BJ (cell line): ENCODE measurements around the gene ERP44. TPM values are rescaled to one million over a fixed set of nuclear protein-coding genes. Genes with fewer than 3 reads are reported as not detected.
"Not testable (repeated sequence)": the region's sequence is repeated elsewhere in the genome, so short reads cannot be mapped to it uniquely, and the experiment has no call there.

ENCODE experiments used
- CTCF ChIA-PET: fragments of 350-600 bp; formaldehyde crosslinking; extraction: SDS; loops from one replicate; lab custom pipeline; 2021; ENCODE audit warnings: antibody characterized with exemption, inconsistent platforms; lab: Yijun Ruan, JAX
- POLR2A ChIA-PET: fragments of 300-600 bp; sonication (Branson Sonifier 250); formaldehyde crosslinking; extraction: SDS; loops from one replicate; lab custom pipeline; 2021; ENCODE audit warnings: antibody characterized with exemption; lab: Charles Lee
- DNase-seq: peaks from one replicate; pipeline ENCODE4 v3.0.0-alpha.2; 2011; ENCODE audit warnings: low read depth
- H3K27me3 ChIP-seq: 2 replicates; pipeline ENCODE4 v1.6.0; 2011; ENCODE audit warnings: low read length; ENCODE audit not compliant: control insufficient read depth, insufficient read depth
- H3K36me3 ChIP-seq: 2 replicates; pipeline ENCODE4 v1.5.1; 2011; ENCODE audit warnings: low read length; ENCODE audit not compliant: control insufficient read depth, insufficient read depth
- H3K4me3 ChIP-seq: 2 replicates; pipeline ENCODE4 v1.5.1; 2011; ENCODE audit warnings: low read depth, mild to moderate bottlenecking, control low read depth, low read length
- CTCF ChIP-seq: IDR thresholded peaks from 2 replicates; pipeline ENCODE4 v1.5.1; 2011; ENCODE audit warnings: low read depth, mild to moderate bottlenecking, control low read depth, inconsistent platforms, low read length, moderate library complexity; ENCODE audit not compliant: insufficient read depth
- polyA plus RNA-seq: library from polyadenylated mRNA; depleted of rRNA; stranded (reverse); fragments of >200 nt; gene quantifications from 2 replicates; pipeline ENCODE4 v1.2.3, GENCODE V29; 2011

The ERP44 gene
- polyA plus RNA-seq, 1 experiment = 9.8 TPM

DNA sequence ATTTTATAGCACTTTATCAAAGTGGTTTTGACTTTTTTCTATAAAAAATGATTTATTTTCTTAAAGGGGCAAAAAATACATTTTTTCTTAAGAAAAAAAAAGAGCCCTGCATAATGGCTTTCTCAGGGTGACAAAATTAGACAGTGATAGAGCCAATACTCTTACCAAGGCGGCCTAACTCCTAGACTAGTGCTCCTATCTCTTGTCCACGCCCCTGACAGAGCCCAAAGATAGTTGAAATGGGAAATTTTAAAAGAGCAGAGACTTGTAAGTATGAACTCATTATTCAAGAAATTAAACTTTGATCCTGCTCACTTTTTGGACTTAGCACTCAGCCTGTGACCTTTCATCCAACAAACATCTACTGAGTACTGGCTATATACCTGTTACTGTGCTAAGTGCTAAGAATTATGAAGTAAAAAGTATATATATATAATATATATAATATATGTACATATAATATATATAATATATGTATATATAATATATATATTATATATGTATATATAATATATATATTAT is 1.4 kb upstream of the ERP44 start:
- DNase-seq = no peak
- ChIA-PET CTCF (no interaction called here), POLR2A (no interaction called here)
- H3K27me3 ChIP-seq = no peaks in the 10 kb centered on the region
- TF ChIP-seq CTCF = no peak
- peak overlapping the region; percentile 59; the same call in 1 of the 2 replicates for H3K4me3 ChIP-seq
- peaks cover 2% of the 10 kb centered on the region for H3K36me3 ChIP-seq

DNA sequence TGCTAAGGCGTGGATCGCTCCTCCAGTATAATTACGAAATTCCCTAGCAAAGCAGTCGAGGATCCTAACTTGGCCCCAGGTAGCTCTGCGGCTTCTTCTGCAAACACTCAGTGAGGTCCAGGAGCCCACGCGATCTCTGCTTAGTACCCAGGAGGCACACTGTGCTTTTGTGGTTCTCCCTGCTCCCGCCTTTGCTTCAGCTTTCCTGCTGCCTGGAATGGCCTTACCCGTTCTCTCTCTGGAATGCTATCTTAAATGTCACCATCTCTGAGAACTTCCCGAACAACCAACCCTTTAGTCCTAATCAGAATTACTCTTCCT is 882 bp upstream of the ERP44 start:
- peak overlapping the region; percentile 59 for H3K4me3 ChIP-seq
- TF ChIP-seq CTCF = no peak
- ChIA-PET POLR2A (no interaction called here), CTCF (no interaction called here)
- peaks cover 2% of the 10 kb centered on the region for H3K36me3 ChIP-seq
- DNase-seq = no peak
- H3K27me3 ChIP-seq = no peaks in the 10 kb centered on the region

DNA sequence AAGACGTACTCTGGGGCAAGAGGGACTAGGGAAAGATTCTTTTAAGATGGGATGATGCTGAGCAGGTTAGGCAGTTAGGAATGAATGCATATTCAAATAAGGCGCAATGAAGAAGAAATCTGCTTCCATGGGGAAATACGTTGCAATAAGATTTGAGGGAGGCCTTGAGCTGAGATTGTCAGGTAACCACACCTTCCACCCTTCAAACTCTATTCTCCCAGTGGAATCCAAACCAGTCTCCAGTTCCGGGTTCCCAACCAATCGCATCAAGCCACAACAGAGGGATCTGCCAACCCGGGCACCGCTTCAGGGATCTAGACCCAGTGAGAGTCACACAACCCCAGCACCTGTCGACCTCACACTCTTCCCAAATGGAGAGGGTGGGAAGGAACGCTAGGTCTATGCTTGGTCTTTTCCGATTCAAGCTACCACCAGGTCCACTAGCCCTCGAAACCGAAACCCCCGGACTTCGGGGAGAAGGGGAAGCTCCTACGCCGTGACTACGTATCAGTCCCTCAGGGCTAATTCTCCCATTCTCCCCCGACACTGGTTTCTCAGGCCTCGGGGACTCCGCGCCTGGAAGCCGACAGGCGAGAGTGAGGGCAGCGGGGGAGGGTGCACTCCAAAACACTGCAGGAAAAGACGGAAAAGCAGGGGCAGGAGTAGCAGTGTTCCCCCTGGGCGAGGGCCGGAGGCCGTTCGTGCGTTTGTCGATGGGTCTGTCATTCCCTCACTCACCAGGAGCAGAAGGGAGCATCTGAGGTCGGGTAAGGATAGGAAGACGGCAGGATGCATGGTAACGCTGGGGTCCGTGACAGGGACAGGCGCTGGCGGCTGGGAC is 534 bp downstream of the ERP44 start:
- POLR2A ChIA-PET = no interaction called here
- no peaks in the 10 kb centered on the region for H3K27me3 ChIP-seq
- H3K4me3 ChIP-seq = peak overlapping the region; percentile 76
- CTCF ChIA-PET = no interaction called here
- peaks cover 2% of the 10 kb centered on the region; the same call in 1 of the 2 replicates for H3K36me3 ChIP-seq
- no peak for TF ChIP-seq CTCF
- no peak for DNase-seq

- no peak overlapping the region for H3K4me3 ChIP-seq
- CTCF ChIA-PET = interaction anchor here (0.7 kb wide), 1 partner anchor 472 kb away, joined by 3 read pairs; no protein-coding TSS in a partner anchor
Measured at GRCh38 chr9:100096378-100096916, 2.4 kb downstream of the ERP44 start.

GRCh38 chr9:100094411-100094810 is 4.4 kb downstream of the ERP44 start:
- POLR2A ChIA-PET, H3K36me3 ChIP-seq, H3K27me3 ChIP-seq, DNase-seq, CTCF ChIA-PET, H3K4me3 ChIP-seq: not testable (repeated sequence)

More at GRCh38 chr9:100096378-100096916, 2.4 kb downstream of the ERP44 start:
- no peak for DNase-seq
- no peaks in the 10 kb centered on the region for H3K27me3 ChIP-seq
- TF ChIP-seq CTCF = no peak
- H3K36me3 ChIP-seq = no peaks in the 10 kb centered on the region
- POLR2A ChIA-PET = no interaction called here
